H1 (cell line): ENCODE data around the gene SLC48A1. TPM values are rescaled to one million over a fixed set of nuclear protein-coding genes. Genes with fewer than 3 reads are reported as not detected.

ENCODE experiments used
- ATF3 ChIP-seq: IDR thresholded peaks from 2 replicates; pipeline ENCODE4 v1.6.1; 2011; ENCODE audit warnings: low read depth, mild to moderate bottlenecking, low read length; ENCODE audit not compliant: insufficient read depth
- BCL11A ChIP-seq, 2 experiments: IDR thresholded peaks; one replicate each; pipeline ENCODE4 v1.6.1; 2011; ENCODE audit warnings: low read depth in 2 of 2, low read length in 2 of 2, mild to moderate bottlenecking in 2 of 2
- CEBPB ChIP-seq: IDR thresholded peaks from 2 replicates; pipeline ENCODE4 v1.6.1; 2012; ENCODE audit warnings: low read depth, low read length
- CTBP2 ChIP-seq: IDR thresholded peaks from 2 replicates; pipeline ENCODE4 v1.7.0; 2011; ENCODE audit warnings: borderline replicate concordance, mild to moderate bottlenecking, moderate library complexity, mixed read lengths, low read length; ENCODE audit not compliant: insufficient read depth, insufficient read length
- CTCF ChIP-seq, 3 experiments: IDR thresholded peaks; 1 replicate in 2 of 3; 2 replicates in 1 of 3; pipeline versions ENCODE4 v1.5.1 to v1.6.1; 2011; ENCODE audit warnings: low read length in 3 of 3, mild to moderate bottlenecking in 3 of 3, inconsistent platforms in 2 of 3, low read depth in 1 of 3, moderate library complexity in 1 of 3; ENCODE audit not compliant: insufficient read depth in 1 of 3; ENCODE audit errors: control extremely low read depth in 1 of 3
- EZH2 ChIP-seq: fragments of 200-600 bp; sonication (generic); IDR thresholded peaks from 2 replicates; pipeline ENCODE4 v1.7.1; 2012; ENCODE audit warnings: low read depth, mild to moderate bottlenecking, moderate library complexity, low read length, inconsistent platforms; ENCODE audit not compliant: severe bottlenecking
- GABPA ChIP-seq: IDR thresholded peaks from 2 replicates; pipeline ENCODE4 v1.6.1; 2011; ENCODE audit warnings: mild to moderate bottlenecking, low read length, moderate library complexity, borderline replicate concordance; ENCODE audit not compliant: insufficient read depth
- NRF1 ChIP-seq: IDR thresholded peaks from 2 replicates; pipeline ENCODE4 v1.6.1; 2011; ENCODE audit warnings: mild to moderate bottlenecking, low read depth, low read length, improper control_type of control experiment
- PHF8 ChIP-seq: fragments of 200-600 bp; sonication (generic); conservative IDR thresholded peaks from 2 replicates; pipeline ENCODE4 v1.7.1; 2012; ENCODE audit warnings: low read depth, mild to moderate bottlenecking, inconsistent platforms, low read length, moderate library complexity
- POLR2AphosphoS5 ChIP-seq: IDR thresholded peaks from 2 replicates; pipeline ENCODE4 v1.6.1; 2011; ENCODE audit warnings: low read depth, low read length
- RNF2 ChIP-seq: fragments of 200-900, 300-1000 bp; sonication (generic); IDR thresholded peaks from 2 replicates; pipeline ENCODE4 v1.7.1; 2016; ENCODE audit warnings: borderline replicate concordance, low read depth, mild to moderate bottlenecking, antibody characterized with exemption, low read length; ENCODE audit not compliant: poor library complexity, severe bottlenecking; ENCODE audit errors: missing control alignments
- SIX5 ChIP-seq: IDR thresholded peaks from 2 replicates; pipeline ENCODE4 v1.6.1; 2011; ENCODE audit warnings: mild to moderate bottlenecking, low read depth, low read length
- SP1 ChIP-seq: IDR thresholded peaks from 2 replicates; pipeline ENCODE4 v1.6.1; 2011; ENCODE audit warnings: low read depth, low read length
- SP2 ChIP-seq: IDR thresholded peaks from 2 replicates; pipeline ENCODE4 v1.6.1; 2012; ENCODE audit warnings: mild to moderate bottlenecking, low read length, inconsistent platforms
- SP4 ChIP-seq: IDR thresholded peaks from 2 replicates; pipeline ENCODE4 v1.6.1; 2012; ENCODE audit warnings: low read length, inconsistent platforms
- SRF ChIP-seq: IDR thresholded peaks from 2 replicates; pipeline ENCODE4 v1.6.1; 2011; ENCODE audit warnings: mild to moderate bottlenecking, low read depth, low read length, moderate library complexity
- SUZ12 ChIP-seq: fragments of 200-600 bp; sonication (generic); IDR thresholded peaks from 2 replicates; pipeline ENCODE4 v1.6.1; 2012; ENCODE audit warnings: mild to moderate bottlenecking, inconsistent platforms, low read length, moderate library complexity, mixed read lengths
- TAF1 ChIP-seq: IDR thresholded peaks from 2 replicates; pipeline ENCODE4 v1.6.1; 2011; ENCODE audit warnings: mild to moderate bottlenecking, low read depth, low read length
- TCF12 ChIP-seq: IDR thresholded peaks from 2 replicates; pipeline ENCODE4 v1.6.1; 2011; ENCODE audit warnings: low read depth, mild to moderate bottlenecking, low read length
- USF2 ChIP-seq: IDR thresholded peaks from 2 replicates; pipeline ENCODE4 v1.6.1; 2011; ENCODE audit warnings: low read length, improper control_type of control experiment
- YY1 ChIP-seq: IDR thresholded peaks from 2 replicates; pipeline ENCODE4 v1.6.1; 2011; ENCODE audit warnings: low read depth, mild to moderate bottlenecking, low read length
- polyA plus RNA-seq, 7 experiments: library from polyadenylated mRNA; depleted of rRNA in 3 of 7; stranded (reverse) in 5 of 7; unstranded in 2 of 7; fragments of >200 nt in 5 of 7; fragments of 200-250 nt in 2 of 7; gene quantifications; 1 replicate in 5 of 7; 2 replicates in 1 of 7; 4 replicates in 1 of 7; pipeline versions ENCODE4 v1.2.1 to v1.2.3, GENCODE V29; 2011 to 2013; ENCODE audit warnings: missing spikeins in 2 of 7, mixed read lengths in 2 of 7
- total RNA-seq: library from RNA; stranded (reverse); fragmentation: NEBNext Ultra II Directional; extraction: Animal tissue kit (Norgen Biotek cat#: 25700); gene quantifications from 2 replicates; pipeline ENCODE4 v1.2.1, GENCODE V29; 2021

The SLC48A1 gene
- total and polyA plus RNA-seq, 2 of the 8 experiments (the other 6 are each of a cell fraction or from before 2014, with no cell fraction given), result 9.5 to 14.1 TPM

GRCh38 chr12:47812797-47813510, 39.9 kb downstream of the SLC48A1 start (continued):
- TF ChIP-seq CTCF (IDR thresholded peaks at IDR 0.05; ENCODE audit: control extremely low read depth in 1 of 3, insufficient read depth in 1 of 3, low read depth in 1 of 3, low read length in 3 of 3) (no peak), SP4 (no peak), GABPA (no peak), TCF12 (no peak), CEBPB (no peak), SRF (no peak), ATF3 (no peak), SP1 (no peak), YY1 (no peak), CTBP2 (no peak), BCL11A (IDR thresholded peaks at IDR 0.05; ENCODE audit: low read depth in 2 of 2, low read length in 2 of 2) (no peak), POLR2AphosphoS5 (no peak), SIX5 (no peak), RNF2 (no peak), USF2 (no peak), PHF8 (0 out of 2 replicates have a peak, but pooled peaks have one; percentile 22), EZH2 (peak; percentile 12), NRF1 (no peak), TAF1 (no peak), SP2 (no peak), SUZ12 (no peak)
